Keratinocyte (primary cell): ENCODE data around the gene ADM. TPM values are rescaled to one million over a fixed set of nuclear protein-coding genes. Genes with fewer than 3 reads are reported as not detected.

Experiments used
- DNase-seq: peaks from one replicate; pipeline ENCODE4 v3.0.0-alpha.2; 2011; ENCODE audit warnings: low read depth, missing footprints, low spot score
- FAIRE-seq: peaks from 2 replicates; lab custom pipeline; 2011; peaks lifted over from hg19 to GRCh38; lab: Jason Lieb, UNC
- H2AFZ ChIP-seq: 2 replicates; pipeline ENCODE4 v1.6.0; 2012; ENCODE audit warnings: low read length, control low read depth, inconsistent platforms; ENCODE audit not compliant: control insufficient read depth
- H3K27ac ChIP-seq: 2 replicates; pipeline ENCODE4 v1.5.1; 2011; ENCODE audit warnings: low read length; ENCODE audit not compliant: control insufficient read depth, insufficient read depth
- H3K27me3 ChIP-seq: 3 replicates; pipeline ENCODE4 v1.6.0; 2011; ENCODE audit warnings: low read length; ENCODE audit not compliant: control insufficient read depth, insufficient read depth; ENCODE audit errors: extremely low read depth
- H3K36me3 ChIP-seq, 2 experiments: 2 replicates in 1 of 2; 3 replicates in 1 of 2; pipeline ENCODE4 v1.5.1; 2011; ENCODE audit warnings: low read length in 2 of 2, mild to moderate bottlenecking in 1 of 2; ENCODE audit not compliant: control insufficient read depth in 2 of 2, insufficient read depth in 2 of 2; ENCODE audit errors: extremely low read depth in 1 of 2
- H3K4me1 ChIP-seq: 3 replicates; pipeline ENCODE4 v1.5.1; 2011; ENCODE audit warnings: low read length; ENCODE audit not compliant: control insufficient read depth, insufficient read depth; ENCODE audit errors: extremely low read depth
- H3K4me2 ChIP-seq: 3 replicates; pipeline ENCODE4 v1.6.0; 2011; ENCODE audit warnings: low read depth, low read length; ENCODE audit not compliant: control insufficient read depth, insufficient read depth; ENCODE audit errors: extremely low read depth
- H3K4me3 ChIP-seq, 3 experiments: fragments of 200-600 bp in 1 of 3; sonication (generic) in 1 of 3; 2 replicates in 2 of 3; 3 replicates in 1 of 3; pipeline ENCODE4 v1.5.1; 2011 to 2016; ENCODE audit warnings: low read length in 3 of 3, mild to moderate bottlenecking in 3 of 3, control low read depth in 2 of 3, inconsistent platforms in 1 of 3, low read depth in 1 of 3, mixed read lengths in 1 of 3, mixed run types in 1 of 3, moderate library complexity in 1 of 3; ENCODE audit not compliant: control insufficient read depth in 2 of 3, insufficient read depth in 2 of 3; ENCODE audit errors: extremely low read depth in 1 of 3
- H3K79me2 ChIP-seq: 2 replicates; pipeline ENCODE4 v1.6.0; 2012; ENCODE audit warnings: low read length; ENCODE audit not compliant: control insufficient read depth, insufficient read depth
- H3K9ac ChIP-seq: 3 replicates; pipeline ENCODE4 v1.6.0; 2011; ENCODE audit warnings: low read length; ENCODE audit not compliant: control insufficient read depth, insufficient read depth; ENCODE audit errors: extremely low read depth
- H3K9me1 ChIP-seq: 3 replicates; pipeline ENCODE4 v1.6.0; 2011; ENCODE audit warnings: low read length; ENCODE audit not compliant: control insufficient read depth, insufficient read depth; ENCODE audit errors: extremely low read depth
- H3K9me3 ChIP-seq: 2 replicates; pipeline ENCODE4 v1.5.1; 2012; ENCODE audit warnings: low read depth, low read length; ENCODE audit not compliant: control insufficient read depth
- H4K20me1 ChIP-seq: 3 replicates; pipeline ENCODE4 v1.6.0; 2011; ENCODE audit warnings: low read length; ENCODE audit not compliant: control insufficient read depth, insufficient read depth; ENCODE audit errors: extremely low read depth
- EZH2 ChIP-seq: IDR thresholded peaks from one replicate; pipeline ENCODE4 v1.6.1; 2012; ENCODE audit warnings: inconsistent platforms, mild to moderate bottlenecking, low read length, moderate library complexity
- dilution Hi-C: fragments of 300-500 bp; cut with MboI; formaldehyde crosslinking; loops from one replicate; pipeline ENCODE4 v1.7.0; 2020; ENCODE audit warnings: low sequenced_read_pairs; ENCODE audit not compliant: extremely low pct_ligation_motif_present
- polyA plus RNA-seq, 5 experiments: library from polyadenylated mRNA; depleted of rRNA in 3 of 5; stranded (reverse) in 3 of 5; stranded (forward) in 1 of 5; unstranded in 1 of 5; fragments of >200 nt; gene quantifications; 1 replicate in 1 of 5; 2 replicates in 3 of 5; 3 replicates in 1 of 5; pipeline versions ENCODE4 v1.2.1 to v1.2.3, GENCODE V29; 2011 to 2012; ENCODE audit warnings: missing spikeins in 2 of 5, low read depth in 1 of 5, low replicate concordance in 1 of 5
- TF ChIP-seq, protein P1 (sequence below), 3 experiments: IDR thresholded peaks in 1 of 3; conservative IDR thresholded peaks in 1 of 3; optimal IDR thresholded peaks in 1 of 3; 2 replicates in 2 of 3; 3 replicates in 1 of 3; pipeline versions ENCODE3 to v1.5.1; 2011; ENCODE audit warnings: low read length in 3 of 3, mild to moderate bottlenecking in 3 of 3, moderate library complexity in 2 of 3, control low read depth in 1 of 3, inconsistent platforms in 1 of 3; ENCODE audit not compliant: insufficient read depth in 2 of 3; ENCODE audit errors: extremely low read depth in 1 of 3

Gene ADM
- polyA plus RNA-seq, 1 donor (not counting 4 experiments of a cell fraction or from before 2014, with no cell fraction given): 57.9 TPM

DNA sequence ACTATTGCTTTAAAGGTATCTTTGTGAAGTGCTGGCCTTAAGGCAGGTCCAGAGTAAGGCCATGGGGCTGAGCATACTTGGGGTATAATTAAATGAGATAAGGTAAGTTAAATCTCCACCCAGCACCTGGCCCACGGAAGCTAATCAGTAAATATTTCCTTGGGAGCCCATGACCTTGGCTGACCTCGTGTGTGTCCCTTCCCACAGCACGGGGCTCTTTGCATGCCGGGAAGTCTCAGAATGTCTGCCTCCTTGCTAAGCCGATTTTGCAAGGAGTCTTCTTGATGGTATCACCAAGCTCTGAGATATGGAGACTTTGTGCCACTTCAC is 46.5 kb downstream of the ADM start:
- no peaks in the 10 kb centered on the region for H3K9me3 ChIP-seq
- H3K27me3 ChIP-seq: no peaks in the 10 kb centered on the region
- DNase-seq (no peak), FAIRE-seq (no peak)
- no peaks in the 10 kb centered on the region for H3K79me2 ChIP-seq
- no peak overlapping the region for H3K4me3 ChIP-seq
- dilution Hi-C loops: no loop called here
- H3K36me3 ChIP-seq: no peaks in the 10 kb centered on the region
- H3K9me1 ChIP-seq: no peaks in the 10 kb centered on the region
- H4K20me1 ChIP-seq: no peaks in the 10 kb centered on the region
- H3K9ac ChIP-seq: no peak overlapping the region
- no peak overlapping the region for H3K4me2 ChIP-seq
- peaks cover 29% of the 10 kb centered on the region for H3K4me1 ChIP-seq
- no peak overlapping the region for H2AFZ ChIP-seq
- TF ChIP-seq, protein P1, sequence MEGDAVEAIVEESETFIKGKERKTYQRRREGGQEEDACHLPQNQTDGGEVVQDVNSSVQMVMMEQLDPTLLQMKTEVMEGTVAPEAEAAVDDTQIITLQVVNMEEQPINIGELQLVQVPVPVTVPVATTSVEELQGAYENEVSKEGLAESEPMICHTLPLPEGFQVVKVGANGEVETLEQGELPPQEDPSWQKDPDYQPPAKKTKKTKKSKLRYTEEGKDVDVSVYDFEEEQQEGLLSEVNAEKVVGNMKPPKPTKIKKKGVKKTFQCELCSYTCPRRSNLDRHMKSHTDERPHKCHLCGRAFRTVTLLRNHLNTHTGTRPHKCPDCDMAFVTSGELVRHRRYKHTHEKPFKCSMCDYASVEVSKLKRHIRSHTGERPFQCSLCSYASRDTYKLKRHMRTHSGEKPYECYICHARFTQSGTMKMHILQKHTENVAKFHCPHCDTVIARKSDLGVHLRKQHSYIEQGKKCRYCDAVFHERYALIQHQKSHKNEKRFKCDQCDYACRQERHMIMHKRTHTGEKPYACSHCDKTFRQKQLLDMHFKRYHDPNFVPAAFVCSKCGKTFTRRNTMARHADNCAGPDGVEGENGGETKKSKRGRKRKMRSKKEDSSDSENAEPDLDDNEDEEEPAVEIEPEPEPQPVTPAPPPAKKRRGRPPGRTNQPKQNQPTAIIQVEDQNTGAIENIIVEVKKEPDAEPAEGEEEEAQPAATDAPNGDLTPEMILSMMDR (optimal IDR thresholded peaks at IDR 0.05 in 1 of 3, IDR thresholded peaks at IDR 0.05 in 1 of 3, conservative IDR thresholded peaks at IDR 0.05 in 1 of 3; ENCODE audit: extremely low read depth in 1 of 3, insufficient read depth in 2 of 3, low read length in 3 of 3): no peak
- no peak for TF ChIP-seq EZH2
- peak overlapping the region; percentile 13 for H3K27ac ChIP-seq

DNA sequence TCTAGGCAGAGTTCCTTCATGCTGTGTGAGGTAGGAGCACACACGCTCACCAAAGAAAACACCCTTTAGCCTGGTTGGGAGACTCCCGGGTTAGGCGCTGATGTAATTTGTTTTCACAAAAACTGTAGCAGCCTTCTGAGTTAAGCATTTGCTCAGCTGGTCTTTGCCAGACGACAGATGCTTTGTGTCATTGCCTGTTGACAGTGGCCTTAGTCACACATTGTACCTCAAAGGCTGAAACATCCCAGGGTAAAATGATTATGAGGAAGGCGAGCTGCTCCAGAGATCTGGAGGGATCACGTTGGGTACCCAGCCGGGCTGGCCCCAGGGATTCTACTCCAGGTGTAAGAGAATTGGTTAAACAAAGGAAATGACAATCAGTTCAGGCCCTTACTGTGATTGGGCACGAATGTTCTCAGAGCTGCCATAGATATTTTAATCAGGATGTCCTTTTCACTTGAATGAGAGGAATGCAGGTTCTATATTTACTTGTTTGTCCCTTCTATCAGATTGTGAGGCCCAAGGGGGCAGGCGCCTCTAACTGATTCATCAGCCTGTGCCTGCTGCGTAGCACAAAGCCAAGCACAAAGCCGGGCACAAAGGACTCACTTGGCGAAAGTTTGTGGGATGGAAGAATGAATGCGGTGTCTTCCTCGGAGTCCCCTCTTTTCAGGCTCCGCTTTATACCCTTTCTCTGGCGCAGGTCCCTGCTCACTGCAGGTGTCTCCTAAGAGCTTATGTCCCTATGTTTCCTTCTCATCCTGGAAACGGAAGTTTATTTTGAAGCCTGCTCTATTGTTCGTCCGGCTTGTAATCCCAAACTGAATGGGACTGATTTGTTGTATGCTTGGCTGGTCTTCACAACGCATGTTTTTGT is 47.1 kb downstream of the ADM start:
- Histone ChIP-seq H3K79me2 (no peaks in the 10 kb centered on the region), H3K9me1 (no peaks in the 10 kb centered on the region), H3K4me3 (no peak overlapping the region), H3K36me3 (no peaks in the 10 kb centered on the region), H4K20me1 (no peaks in the 10 kb centered on the region), H3K4me2 (no peak overlapping the region), H3K27ac (peak overlapping the region; percentile 13), H3K27me3 (no peaks in the 10 kb centered on the region), H3K9me3 (no peaks in the 10 kb centered on the region), H3K9ac (no peak overlapping the region), H3K4me1 (peaks cover 29% of the 10 kb centered on the region), H2AFZ (peak overlapping the region; percentile 11)
- dilution Hi-C loops: no loop called here
- FAIRE-seq: peak; percentile 9
- DNase-seq: no peak
- TF ChIP-seq, protein P1 (optimal IDR thresholded peaks at IDR 0.05 in 1 of 3, IDR thresholded peaks at IDR 0.05 in 1 of 3, conservative IDR thresholded peaks at IDR 0.05 in 1 of 3; ENCODE audit: extremely low read depth in 1 of 3, insufficient read depth in 2 of 3, low read length in 3 of 3): no peak
- TF ChIP-seq EZH2: no peak
